Hematopoietic multipotent progenitor cell treated with erythropoietin and hydrocortisone succinate and interleukin-3 and kit ligand, for 17 days (in vitro differentiated cells): ENCODE results near the gene TAS2R10.
"Not testable (repeated sequence)": the region's sequence is repeated elsewhere in the genome, so short reads cannot be mapped to it uniquely, and the experiment has no call there.

ENCODE experiments used
- DNase-seq: peaks from one replicate; pipeline ENCODE4 v3.0.0-alpha.2; 2015; ENCODE audit warnings: low spot score

Gene TAS2R10

DNA sequence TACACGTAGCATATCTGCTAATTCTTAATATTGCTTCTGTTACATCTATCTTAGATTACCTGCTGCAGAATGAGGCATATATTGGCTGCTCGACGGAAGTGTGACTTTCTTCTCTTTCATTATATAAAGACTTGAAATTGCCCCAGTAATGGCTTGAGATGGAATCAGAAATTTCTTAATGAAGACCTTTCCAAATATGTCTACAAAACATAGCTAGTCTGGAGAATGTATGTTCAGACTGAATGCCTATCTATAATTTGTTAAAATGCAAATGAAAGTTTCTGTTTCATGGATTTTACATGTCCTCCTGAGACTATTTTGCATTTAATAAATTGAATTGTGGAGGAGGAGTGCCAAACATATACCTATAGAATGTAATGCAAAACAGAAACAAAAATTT lies at the start of gene TAS2R10:
TAS2R10 (minus strand) TSS at position 101 of the 400 bp plus-strand sequence; CDS start at position 12, 89 bp downstream.
- DNase-seq = no peak

DNA sequence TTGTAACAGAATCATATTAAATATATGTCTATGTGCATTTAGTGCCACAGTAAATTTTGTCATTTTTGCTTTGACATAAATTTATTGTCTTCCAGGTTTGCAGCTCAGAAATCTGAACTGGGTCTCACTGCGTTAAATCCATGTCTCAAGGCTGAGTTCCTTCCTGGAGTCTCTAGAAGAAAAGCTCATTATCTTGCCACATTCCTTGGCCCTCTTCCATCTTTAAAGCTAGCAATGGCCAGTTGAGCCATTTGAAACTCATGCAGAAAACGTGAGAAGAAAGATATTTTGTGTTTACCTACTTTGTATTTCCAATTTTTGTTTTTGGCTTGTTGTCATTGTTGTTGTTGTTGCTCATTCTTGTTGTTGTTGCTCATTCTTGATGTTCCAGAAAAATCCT lies 47.2 kb upstream of the TAS2R10 start:
- no peak for DNase-seq

- DNase-seq = no peak
These were observed 41.2 kb upstream of the TAS2R10 start for GRCh38 chr12:10867381-10867780.

- DNase-seq = no peak
These were observed 37.5 kb upstream of the TAS2R10 start for GRCh38 chr12:10863512-10864218.

DNA sequence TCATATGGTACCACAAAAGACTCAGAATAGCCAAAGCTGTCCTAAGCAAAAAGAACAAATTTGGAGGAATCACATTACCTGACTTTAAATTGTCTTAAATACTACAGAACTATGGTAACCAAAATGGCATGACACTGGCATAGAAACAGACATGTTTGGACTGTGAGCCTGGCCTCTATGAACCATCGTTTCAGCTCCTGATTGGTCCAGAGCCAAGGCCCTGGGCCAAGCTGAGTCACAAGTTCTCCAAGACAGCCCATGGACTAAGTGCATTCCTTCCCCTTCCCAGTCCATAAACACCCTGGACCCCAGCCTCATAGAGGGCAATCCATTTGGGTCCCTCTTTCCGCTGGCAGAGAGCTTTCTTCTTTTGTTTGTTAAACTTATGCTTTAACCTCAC lies 35.2 kb upstream of the TAS2R10 start:
- DNase-seq = no peak

GRCh38 chr12:10855807-10856206 lies 29.6 kb upstream of the TAS2R10 start:
- DNase-seq = no peak

- no peak for DNase-seq
These were observed 27.6 kb upstream of the TAS2R10 start for GRCh38 chr12:10853776-10854175.

- no peak for DNase-seq
These were observed 25.2 kb upstream of the TAS2R10 start for GRCh38 chr12:10851243-10851858.

DNA sequence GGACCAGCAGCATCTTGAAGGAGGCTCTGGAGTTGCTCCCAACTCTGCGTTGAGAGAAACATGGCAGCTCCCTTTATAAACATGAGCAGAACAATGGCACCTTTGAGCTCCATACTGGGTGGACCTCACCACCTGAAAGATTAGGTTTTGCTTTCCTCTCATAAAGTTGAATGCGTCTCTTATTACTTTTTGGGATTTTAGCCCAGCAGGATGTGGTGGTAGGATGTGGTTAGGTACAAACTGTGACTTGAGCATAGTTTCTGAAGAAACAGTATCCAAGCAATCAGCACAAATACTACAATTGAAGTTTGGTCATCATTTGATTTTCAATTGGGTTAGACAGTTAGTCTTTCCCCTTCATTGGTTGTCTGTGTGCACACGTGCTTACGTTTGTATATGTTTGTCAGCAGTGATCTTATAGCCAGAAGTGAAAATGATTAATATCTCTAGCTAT lies 23.3 kb upstream of the TAS2R10 start, which contains the start of gene PRR4:
PRR4 (minus strand) TSS at position 51 of the 454 bp plus-strand sequence; CDS start at position 13, 38 bp downstream.
- DNase-seq = no peak

DNA sequence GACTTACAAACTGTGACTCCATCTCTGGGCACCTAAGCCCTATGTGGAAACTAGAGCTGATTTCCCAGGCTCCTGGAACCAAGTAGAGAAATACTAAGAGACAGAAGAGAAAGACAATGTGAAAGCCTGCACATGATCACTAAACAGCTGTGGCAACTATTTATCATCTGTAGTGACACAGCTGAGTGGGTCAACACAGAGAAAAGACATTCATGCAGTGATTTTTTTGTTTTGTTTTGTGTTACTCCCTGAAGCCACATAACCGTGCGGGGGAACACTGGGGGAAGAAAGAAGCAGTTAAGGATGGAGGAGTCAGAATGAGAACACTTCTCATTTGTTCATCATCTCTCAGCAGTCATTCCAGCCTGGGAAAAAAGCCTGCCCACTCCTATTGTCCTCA lies 21.6 kb upstream of the TAS2R10 start:
- no peak for DNase-seq

DNA sequence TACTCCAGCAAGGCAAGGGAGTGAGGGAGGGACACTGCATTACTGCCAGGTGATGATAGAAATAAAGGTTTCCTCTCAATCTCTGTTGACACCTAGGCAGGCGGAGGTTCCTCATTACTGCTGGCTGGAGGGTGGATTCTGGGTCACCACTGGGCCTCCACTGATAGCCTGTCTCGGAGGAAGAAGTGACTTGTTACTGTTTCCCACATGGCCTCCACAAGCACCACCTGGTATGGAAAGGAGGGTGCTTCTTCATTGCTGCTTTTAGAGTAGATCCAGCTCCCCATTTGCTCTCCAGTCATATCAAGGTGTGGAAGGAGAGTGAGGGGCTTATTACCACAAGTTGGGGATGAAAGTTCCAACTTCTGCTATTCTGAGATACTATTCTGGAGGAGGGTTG lies 16.7 kb upstream of the TAS2R10 start:
- no peak for DNase-seq

GRCh38 chr12:10838461-10838860 lies 12.3 kb upstream of the TAS2R10 start:
- DNase-seq = no peak

DNA sequence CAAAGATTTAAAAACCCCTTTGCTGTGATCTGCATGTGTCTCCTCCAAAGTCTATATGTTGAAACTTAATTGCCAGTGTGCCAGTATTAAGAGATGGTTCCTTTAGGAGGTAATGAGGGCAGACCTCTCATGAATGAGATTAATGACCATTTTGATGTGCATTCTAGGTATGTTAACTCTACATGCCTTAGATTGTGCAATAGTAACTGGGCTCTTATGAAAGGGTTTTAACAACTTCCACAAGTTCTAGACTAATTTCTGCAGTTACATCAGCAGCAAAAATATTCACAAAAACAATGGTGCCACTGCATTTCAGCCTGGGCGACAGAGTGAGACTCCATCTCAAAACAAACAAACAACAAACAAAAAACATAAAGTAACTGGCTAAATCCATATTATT lies 3.8 kb upstream of the TAS2R10 start:
- DNase-seq = no peak

DNA sequence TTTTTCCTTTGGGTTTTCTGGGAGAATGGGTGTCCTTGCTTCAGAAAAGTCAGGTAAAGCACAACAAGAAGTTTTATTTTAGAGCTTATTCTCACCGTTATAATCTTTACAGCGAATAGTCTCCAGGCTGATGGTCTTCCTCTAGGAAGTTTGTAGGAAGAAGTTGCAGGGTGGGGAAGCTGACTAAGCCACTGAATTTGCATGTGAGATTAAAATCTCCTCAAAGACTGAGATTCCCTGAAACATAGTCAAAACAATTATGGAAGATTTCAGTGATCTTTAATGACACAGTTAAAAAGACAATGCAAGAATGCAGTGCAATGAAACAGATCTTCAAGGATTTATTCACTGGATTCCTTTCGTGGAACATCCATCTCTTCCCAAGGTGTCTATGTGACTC lies 1.2 kb downstream of the TAS2R10 start:
- no peak for DNase-seq

- DNase-seq = no peak
These were observed 14.1 kb downstream of the TAS2R10 start for GRCh38 chr12:10811883-10812536.

- no peak for DNase-seq
These were observed 16.1 kb downstream of the TAS2R10 start, which contains the start of gene TAS2R9 for GRCh38 chr12:10810068-10810467. TSS of gene TAS2R9 (minus strand) at chr12:10810168. CDS start at chr12:10810075, 93 bp downstream.

DNA sequence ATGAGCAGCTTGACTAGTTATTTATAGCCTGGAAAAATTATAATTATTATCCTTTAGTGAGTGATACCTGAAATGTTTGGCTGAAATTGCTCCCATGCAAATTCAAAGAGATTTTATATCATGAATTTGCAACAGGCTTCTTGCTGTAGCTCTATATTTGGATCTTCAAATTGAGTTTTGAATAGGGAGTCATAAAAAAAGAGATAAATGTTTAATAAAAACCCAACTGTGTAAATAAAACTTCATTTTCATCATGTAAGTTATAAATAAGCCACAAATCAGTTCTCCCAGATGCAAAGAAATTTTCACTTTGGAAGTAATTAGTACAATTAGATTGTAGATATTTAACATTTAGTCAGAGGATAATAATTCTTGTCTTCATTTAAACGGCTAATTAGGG lies 19.0 kb downstream of the TAS2R10 start, which contains the start of gene TAS2R8:
TAS2R8 (minus strand) TSS at position 101 of the 400 bp plus-strand sequence. CDS start 306 bp downstream, outside the sequence.
- no peak for DNase-seq

- DNase-seq = no peak
These were observed 23.6 kb downstream of the TAS2R10 start, which contains the start of gene TAS2R7 for GRCh38 chr12:10802587-10802986. TSS of gene TAS2R7 (minus strand) at chr12:10802627. CDS start at chr12:10802570, 57 bp downstream.

DNA sequence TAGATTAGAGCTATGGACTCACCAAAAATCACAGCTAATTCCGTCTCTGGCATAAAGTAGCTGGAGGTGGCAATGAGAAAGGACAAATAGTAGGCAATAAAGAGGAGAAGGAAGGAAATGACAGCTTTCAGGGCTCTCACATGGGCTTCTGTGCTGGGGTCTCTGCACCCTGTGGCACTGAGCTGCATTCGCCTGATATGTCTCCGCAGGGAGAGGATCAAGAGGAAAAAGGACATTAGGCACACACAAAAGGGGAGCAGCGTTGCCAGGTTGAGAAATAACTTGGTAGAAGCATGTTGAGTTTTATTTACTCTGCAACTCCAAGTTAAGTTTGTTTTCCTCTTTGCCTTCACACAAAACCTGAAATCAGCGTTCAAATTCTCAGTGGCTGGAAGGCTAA lies 24.4 kb downstream of the TAS2R10 start:
- no peak for DNase-seq

GRCh38 chr12:10794222-10794621 lies 31.9 kb downstream of the TAS2R10 start:
- DNase-seq = no peak

GRCh38 chr12:10791769-10792168 lies 34.4 kb downstream of the TAS2R10 start:
- not testable (repeated sequence) for DNase-seq

DNA sequence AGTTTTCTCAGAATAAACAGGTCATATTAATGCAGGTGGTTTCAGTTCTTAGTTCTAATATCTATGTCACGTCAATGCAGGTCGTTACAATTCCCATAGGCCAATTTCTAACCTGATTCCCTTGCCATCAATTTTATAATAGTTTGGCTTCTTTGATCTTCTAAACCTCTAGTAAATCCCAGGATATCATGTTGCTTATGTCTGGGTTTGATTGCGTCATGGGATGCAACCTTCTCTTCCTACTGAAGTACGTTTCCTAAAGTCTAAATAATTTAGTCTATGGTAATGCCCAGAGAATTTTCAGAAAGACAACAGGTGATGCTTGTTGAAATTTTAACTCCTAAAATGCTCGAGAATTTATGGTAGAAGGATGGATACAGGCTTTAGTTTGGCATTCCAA lies 42.9 kb downstream of the TAS2R10 start:
- DNase-seq = no peak

- no peak for DNase-seq
These were observed 47.1 kb downstream of the TAS2R10 start for GRCh38 chr12:10779103-10779502.
